H9 (cell line): Measurements from ENCODE around the gene RNF114. TPM values are rescaled to one million over a fixed set of nuclear protein-coding genes. Genes with fewer than 3 reads are reported as not detected.

ENCODE experiments used
- DNase-seq: peaks from one replicate; pipeline ENCODE4 v3.0.0-alpha.2; 2017
- H2AFZ ChIP-seq: one replicate; pipeline ENCODE4 v1.6.1; 2013; ENCODE audit warnings: mild to moderate bottlenecking, low read length, control low read depth, moderate library complexity
- H2AK5ac ChIP-seq: 2 replicates; pipeline ENCODE4 v1.6.1; 2013; ENCODE audit warnings: low read length, control low read depth, mixed read lengths; ENCODE audit not compliant: insufficient read length
- H2BK120ac ChIP-seq: one replicate; pipeline ENCODE4 v1.6.1; 2013; ENCODE audit warnings: low read depth, mild to moderate bottlenecking, low read length, control low read depth, inconsistent platforms; ENCODE audit not compliant: poor library complexity, severe bottlenecking
- H2BK12ac ChIP-seq: 2 replicates; pipeline ENCODE4 v1.6.1; 2013; ENCODE audit warnings: low read length, control low read depth, mixed read lengths, low read depth; ENCODE audit not compliant: insufficient read length
- H2BK15ac ChIP-seq: 2 replicates; pipeline ENCODE4 v1.6.1; 2013; ENCODE audit warnings: low read depth, low read length, control low read depth
- H2BK20ac ChIP-seq: one replicate; pipeline ENCODE4 v1.6.1; 2013; ENCODE audit warnings: low read depth, mild to moderate bottlenecking, low read length, control low read depth, inconsistent platforms; ENCODE audit not compliant: poor library complexity, severe bottlenecking
- H2BK5ac ChIP-seq: 2 replicates; pipeline ENCODE4 v1.6.1; 2013; ENCODE audit warnings: low read length, control low read depth, mixed read lengths; ENCODE audit not compliant: insufficient read length
- H3K14ac ChIP-seq: 2 replicates; pipeline ENCODE4 v1.6.1; 2013; ENCODE audit warnings: low read length, control low read depth; ENCODE audit not compliant: insufficient read depth
- H3K18ac ChIP-seq: 2 replicates; pipeline ENCODE4 v1.6.1; 2013; ENCODE audit warnings: low read depth, mild to moderate bottlenecking, mixed read lengths, low read length, control low read depth; ENCODE audit not compliant: insufficient read length
- H3K23ac ChIP-seq: 2 replicates; pipeline ENCODE4 v1.6.1; 2013; ENCODE audit warnings: low read length, control low read depth, mixed read lengths, low read depth; ENCODE audit not compliant: insufficient read length
- H3K23me2 ChIP-seq: 2 replicates; pipeline ENCODE4 v1.6.1; 2013; ENCODE audit warnings: low read depth, mild to moderate bottlenecking, mixed read lengths, low read length, control low read depth; ENCODE audit not compliant: insufficient read length, poor library complexity, severe bottlenecking
- H3K27ac ChIP-seq: 2 replicates; pipeline ENCODE4 v1.5.1; 2013; ENCODE audit warnings: low read length, control low read depth, mixed read lengths, low read depth; ENCODE audit not compliant: insufficient read length
- H3K27me3 ChIP-seq: 2 replicates; pipeline ENCODE4 v1.6.1; 2013; ENCODE audit warnings: low read length, control low read depth, inconsistent platforms; ENCODE audit not compliant: insufficient read depth
- H3K4ac ChIP-seq: 2 replicates; pipeline ENCODE4 v1.6.1; 2013; ENCODE audit warnings: low read depth, mild to moderate bottlenecking, control low read depth, inconsistent platforms, low read length, moderate library complexity
- H3K4me1 ChIP-seq: 2 replicates; pipeline ENCODE4 v1.6.1; 2013; ENCODE audit warnings: low read length, control low read depth, inconsistent platforms; ENCODE audit not compliant: insufficient read depth
- H3K4me2 ChIP-seq: 2 replicates; pipeline ENCODE4 v1.6.1; 2013; ENCODE audit warnings: low read length, control low read depth, mixed read lengths; ENCODE audit not compliant: insufficient read length, insufficient read depth
- H3K56ac ChIP-seq: 2 replicates; pipeline ENCODE4 v1.6.1; 2013; ENCODE audit warnings: low read depth, mild to moderate bottlenecking, mixed read lengths, low read length, control low read depth; ENCODE audit not compliant: insufficient read length
- H3K79me1 ChIP-seq: 2 replicates; pipeline ENCODE4 v1.6.1; 2013; ENCODE audit warnings: low read depth, mild to moderate bottlenecking, moderate library complexity, low read length, control low read depth, inconsistent platforms; ENCODE audit not compliant: insufficient read depth, poor library complexity, severe bottlenecking
- H3K79me2 ChIP-seq: 2 replicates; pipeline ENCODE4 v1.6.1; 2013; ENCODE audit warnings: low read length, control low read depth, inconsistent platforms; ENCODE audit not compliant: insufficient read depth
- H3K9ac ChIP-seq: 2 replicates; pipeline ENCODE4 v1.6.1; 2013; ENCODE audit warnings: low read length, control low read depth, mixed read lengths; ENCODE audit not compliant: insufficient read length; ENCODE audit errors: extremely low read depth
- H3K9me3 ChIP-seq: one replicate; pipeline ENCODE4 v1.6.1; 2013; ENCODE audit warnings: low read depth, low read length, inconsistent platforms; ENCODE audit not compliant: control insufficient read depth
- H3T11ph ChIP-seq: one replicate; pipeline ENCODE4 v1.6.1; 2013; ENCODE audit warnings: mild to moderate bottlenecking, low read length, control low read depth, inconsistent platforms
- H4K20me1 ChIP-seq: one replicate; pipeline ENCODE4 v1.6.1; 2013; ENCODE audit not compliant: control insufficient read depth, insufficient read length, insufficient read depth
- H4K5ac ChIP-seq: 2 replicates; pipeline ENCODE4 v1.6.1; 2013; ENCODE audit warnings: low read depth, mild to moderate bottlenecking, mixed read lengths, low read length, control low read depth; ENCODE audit not compliant: insufficient read length
- H4K8ac ChIP-seq: replicated peaks from 2 replicates; pipeline ENCODE4 v1.6.1; 2013; ENCODE audit warnings: low read length, control low read depth, mixed read lengths, low read depth; ENCODE audit not compliant: insufficient read length
- H4K91ac ChIP-seq: 2 replicates; pipeline ENCODE4 v1.6.1; 2013; ENCODE audit warnings: low read depth, mild to moderate bottlenecking, moderate library complexity, mixed read lengths, low read length, control low read depth; ENCODE audit not compliant: insufficient read length
- H3K27ac Mint-ChIP-seq, 3 experiments: 2 replicates in 2 of 3; 3 replicates in 1 of 3; pipeline ENCODE4 v1.8.0; 2020 to 2021; ENCODE audit warnings: mixed read lengths in 3 of 3, mild to moderate bottlenecking in 1 of 3, moderate library complexity in 1 of 3
- H3K27me3 Mint-ChIP-seq: 2 replicates; pipeline ENCODE4 v1.8.0; 2021; ENCODE audit warnings: low read depth, mild to moderate bottlenecking, moderate library complexity, mixed read lengths
- H3K36me3 Mint-ChIP-seq, 3 experiments: 2 replicates in 2 of 3; 3 replicates in 1 of 3; pipeline ENCODE4 v1.8.0; 2020 to 2021; ENCODE audit warnings: low read depth in 3 of 3, mixed read lengths in 3 of 3; ENCODE audit not compliant: insufficient read depth in 1 of 3
- H3K4me1 Mint-ChIP-seq, 2 experiments: 2 replicates each; pipeline ENCODE4 v1.8.0; 2020; ENCODE audit warnings: mixed read lengths in 2 of 2
- H3K4me3 Mint-ChIP-seq, 2 experiments: 2 replicates in 1 of 2; 3 replicates in 1 of 2; pipeline ENCODE4 v1.8.0; 2020 to 2021; ENCODE audit warnings: mild to moderate bottlenecking in 2 of 2, mixed read lengths in 2 of 2, moderate library complexity in 1 of 2
- H3K9me3 Mint-ChIP-seq, 2 experiments: 2 replicates in 1 of 2; 3 replicates in 1 of 2; pipeline ENCODE4 v1.8.0; 2020; ENCODE audit warnings: mild to moderate bottlenecking in 2 of 2, mixed read lengths in 2 of 2, moderate library complexity in 1 of 2
- CTCF ChIP-seq: fragments of 200-600 bp; sonication (generic); conservative IDR thresholded peaks from 3 replicates; pipeline ENCODE4 v1.8.0; 2021; ENCODE audit warnings: antibody characterized with exemption, mild to moderate bottlenecking
- WGBS: extraction: QIAGEN DNeasy Blood & Tissue Kit; methylation state at CpG from one replicate; pipeline ENCODE4 v1.1.7; 2013; ENCODE audit warnings: missing lambda C conversion rate, low lambda C conversion rate, mixed read lengths; ENCODE audit not compliant: insufficient read length; ENCODE audit errors: extremely low coverage; 5-methylcytosine and 5-hydroxymethylcytosine counted together
- total RNA-seq: library from RNA; stranded (reverse); gene quantifications from 2 replicates; pipeline ENCODE4 v1.2.1, GENCODE V29; 2021

The RNF114 gene
- total RNA-seq, 1 experiment from 2014 or later: 75.5 TPM

GRCh38 chr20:49961413-49961812 lies 25.2 kb downstream of the RNF114 start:
- Histone ChIP-seq H4K91ac (no peak overlapping the region), H3K18ac (no peak overlapping the region), H3K4ac (no peak overlapping the region), H2BK120ac (no peak overlapping the region), H3K4me1 (no peaks in the 10 kb centered on the region), H3K4me2 (no peak overlapping the region), H3K23ac (no peak overlapping the region), H2BK5ac (no peak overlapping the region), H2BK15ac (no peak overlapping the region), H3K79me2 (no peaks in the 10 kb centered on the region), H3K9ac (no peak overlapping the region), H4K8ac (no peak overlapping the region), H3K27me3 (no peaks in the 10 kb centered on the region), H2AK5ac (no peak overlapping the region), H3K23me2 (no peaks in the 10 kb centered on the region), H4K20me1 (no peaks in the 10 kb centered on the region), H2AFZ (no peak overlapping the region), H2BK20ac (no peak overlapping the region), H3K27ac (no peak overlapping the region), H3K14ac (no peak overlapping the region), H4K5ac (no peak overlapping the region), H3K9me3 (no peaks in the 10 kb centered on the region), H2BK12ac (no peak overlapping the region), H3T11ph (no peak overlapping the region), H3K56ac (no peak overlapping the region), H3K79me1 (no peaks in the 10 kb centered on the region)
- H3K4me3 Mint-ChIP-seq: no peak overlapping the region
- peaks cover 17 to 34% (median 30%) of the 10 kb centered on the region in 3 experiments for H3K36me3 Mint-ChIP-seq
- no peak for DNase-seq
- WGBS: no CpG with 5 or more reads among the region's 4 CpGs
- no peak for TF ChIP-seq CTCF
- no peak overlapping the region for H3K27ac Mint-ChIP-seq
- H3K4me1 Mint-ChIP-seq: peaks cover 3 to 6% of the 10 kb centered on the region in 2 experiments; a peak in 1 of 4 replicates
- H3K9me3 Mint-ChIP-seq: no peaks in the 10 kb centered on the region
- no peaks in the 10 kb centered on the region for H3K27me3 Mint-ChIP-seq
